ENCODE results near the gene NVL.

NVL gene

DNA sequence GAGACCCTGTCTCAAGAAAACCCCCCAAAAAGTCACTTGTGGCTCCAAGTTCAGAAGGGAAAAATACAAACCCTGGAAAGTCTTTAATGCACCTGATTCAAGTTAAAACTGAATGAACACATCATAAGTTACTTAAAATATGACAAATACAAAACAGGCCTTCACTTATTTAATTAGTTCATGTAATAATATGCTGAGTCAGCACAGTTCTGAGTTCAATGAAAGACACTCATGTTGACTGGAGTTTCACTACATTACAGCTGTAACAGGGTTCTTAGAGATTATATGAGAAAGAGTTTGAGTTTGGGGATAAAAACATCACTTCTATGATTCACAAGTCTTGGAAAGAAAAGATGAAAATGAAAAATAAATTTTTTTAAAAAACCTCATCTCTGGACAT is 96.0 kb downstream of the NVL start:
- Histone ChIP-seq H3K27ac (no peak overlapping the region), H3K4me3 (no peak overlapping the region)
- no peak for TF ChIP-seq CTCF (IDR thresholded peaks at IDR 0.05)
- DNase-seq (ENCODE audit: low spot score) = no peak

DNA sequence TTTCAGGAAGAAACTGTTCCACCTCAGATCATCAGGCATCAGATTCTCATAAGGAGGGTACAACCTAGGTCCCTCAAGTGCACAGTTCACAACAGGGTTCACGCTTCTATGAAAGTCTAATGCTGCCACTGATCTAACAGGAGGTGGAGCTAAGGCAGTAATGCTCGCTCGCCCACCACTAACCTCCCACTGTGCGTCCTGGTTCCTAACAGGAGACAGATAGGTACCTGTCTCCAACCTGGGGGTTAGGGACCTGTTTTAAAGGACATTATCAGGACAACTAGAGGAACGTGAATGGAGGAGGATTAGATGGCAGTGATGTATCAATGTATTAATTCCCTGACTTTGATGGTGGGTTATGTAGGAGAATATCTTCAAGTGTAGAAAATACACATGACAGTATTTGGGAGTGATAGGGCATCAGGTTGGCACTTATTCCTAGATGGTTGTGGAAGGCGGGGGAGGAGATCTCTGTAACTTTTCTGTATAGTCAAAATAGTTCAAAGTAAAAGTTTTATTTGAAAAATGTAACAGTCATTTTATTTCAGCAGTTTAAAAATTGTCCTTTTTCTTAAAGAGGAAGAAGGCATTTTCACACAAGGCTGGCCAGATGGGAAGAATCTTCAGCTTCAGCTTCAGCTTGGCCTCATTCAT is 103.0 kb downstream of the NVL start:
- Histone ChIP-seq H3K27ac (no peak overlapping the region), H3K4me3 (no peak overlapping the region)
- TF ChIP-seq CTCF (IDR thresholded peaks at IDR 0.05) = no peak
- DNase-seq (ENCODE audit: low spot score) = no peak

DNA sequence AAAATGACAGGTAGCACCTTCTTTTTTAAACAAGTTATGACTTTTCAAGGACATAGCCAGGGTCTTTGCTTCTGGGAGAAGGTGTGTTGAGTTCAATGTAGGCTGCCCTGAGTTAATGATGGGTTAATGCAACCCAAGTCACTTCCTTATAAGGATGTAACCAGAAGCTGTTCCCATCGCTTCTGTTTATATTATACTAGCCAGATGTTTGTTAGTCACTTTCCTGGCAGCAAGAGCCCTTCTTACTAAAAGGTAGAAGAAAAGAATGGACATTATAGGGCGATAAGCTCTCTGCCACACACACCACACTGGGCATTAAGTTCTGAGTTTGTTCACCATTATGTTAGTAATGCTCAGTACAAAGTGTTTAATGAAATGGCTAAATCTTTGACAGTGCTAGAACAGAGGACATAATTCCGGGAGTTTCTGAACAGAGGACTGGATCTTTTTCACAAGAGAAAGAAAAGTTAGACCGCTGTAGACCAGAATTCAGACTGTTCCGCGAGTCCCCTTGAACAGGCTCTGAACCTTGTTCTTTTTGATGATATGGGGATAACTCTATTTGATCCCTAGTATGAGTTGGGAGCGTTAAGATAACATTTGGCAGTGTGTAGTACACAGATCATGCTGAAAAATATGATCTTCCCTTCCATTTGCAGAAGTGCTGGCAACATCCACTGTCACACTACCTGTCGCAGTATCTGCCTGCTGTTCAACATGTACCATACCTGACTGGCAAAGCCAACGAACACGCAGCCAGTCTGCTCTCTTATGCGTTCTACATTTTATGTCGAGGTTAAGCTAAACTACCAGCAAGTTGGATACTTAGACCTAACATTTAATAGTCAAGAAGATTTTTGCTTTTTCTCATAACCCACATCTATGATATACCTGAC is 105.9 kb downstream of the NVL start:
- no peak for TF ChIP-seq CTCF (IDR thresholded peaks at IDR 0.05)
- no peak overlapping the region for H3K4me3 ChIP-seq
- no peak for DNase-seq (ENCODE audit: low spot score)
- H3K27ac ChIP-seq = no peak overlapping the region

GRCh38 chr1:224219612-224220059 is 110.3 kb downstream of the NVL start:
- DNase-seq (ENCODE audit: low spot score) = no peak
- H3K4me3 ChIP-seq = no peak overlapping the region
- TF ChIP-seq CTCF (IDR thresholded peaks at IDR 0.05) = no peak
- H3K27ac ChIP-seq = no peak overlapping the region

- TF ChIP-seq CTCF (IDR thresholded peaks at IDR 0.05) = no peak
- no peak for DNase-seq (ENCODE audit: low spot score)
- H3K4me3 ChIP-seq = no peak overlapping the region
- no peak overlapping the region for H3K27ac ChIP-seq
These were observed 110.9 kb downstream of the NVL start for GRCh38 chr1:224219011-224219611.

GRCh38 chr1:224217655-224218623 is 112.0 kb downstream of the NVL start:
- no peak for DNase-seq (ENCODE audit: low spot score)
- TF ChIP-seq CTCF (IDR thresholded peaks at IDR 0.05) = no peak
- no peak overlapping the region for H3K4me3 ChIP-seq
- H3K27ac ChIP-seq = no peak overlapping the region
